Osteocyte (in vitro differentiated cells): ENCODE measurements around the gene SELPLG. TPM values are rescaled to one million over a fixed set of nuclear protein-coding genes. Genes with fewer than 3 reads are reported as not detected.

Experiments
- DNase-seq: peaks from one replicate; pipeline ENCODE4 v3.0.0; 2021; ENCODE audit warnings: mixed read lengths; ENCODE audit not compliant: unreplicated experiment; ENCODE audit errors: extremely low spot score
- H3K27ac Mint-ChIP-seq: one replicate; pipeline ENCODE4 v1.8.0; 2021; ENCODE audit warnings: mild to moderate bottlenecking, mixed read lengths; ENCODE audit not compliant: unreplicated experiment
- H3K27me3 Mint-ChIP-seq: one replicate; pipeline ENCODE4 v1.8.0; 2021; ENCODE audit warnings: mixed read lengths; ENCODE audit not compliant: unreplicated experiment
- H3K36me3 Mint-ChIP-seq: one replicate; pipeline ENCODE4 v1.8.0; 2021; ENCODE audit warnings: mixed read lengths; ENCODE audit not compliant: unreplicated experiment
- H3K4me1 Mint-ChIP-seq: one replicate; pipeline ENCODE4 v1.8.0; 2021; ENCODE audit warnings: mixed read lengths; ENCODE audit not compliant: unreplicated experiment
- H3K4me3 Mint-ChIP-seq: one replicate; pipeline ENCODE4 v1.8.0; 2021; ENCODE audit warnings: mild to moderate bottlenecking, moderate library complexity, mixed read lengths; ENCODE audit not compliant: unreplicated experiment
- H3K9me3 Mint-ChIP-seq: one replicate; pipeline ENCODE4 v1.8.0; 2021; ENCODE audit warnings: mixed read lengths; ENCODE audit not compliant: unreplicated experiment
- total RNA-seq: library from RNA; stranded (reverse); gene quantifications from 2 replicates; pipeline ENCODE4 v1.2.1, GENCODE V29; 2021
- TF ChIP-seq, protein P1 (sequence below): fragments of 200-600 bp; sonication (generic); IDR thresholded peaks from 2 replicates; pipeline ENCODE4 v1.5.0; 2021; ENCODE audit warnings: antibody characterized with exemption, mild to moderate bottlenecking, moderate library complexity

Gene SELPLG
- total RNA-seq, 1 donor from 2014 or later: 0.59 TPM

DNA sequence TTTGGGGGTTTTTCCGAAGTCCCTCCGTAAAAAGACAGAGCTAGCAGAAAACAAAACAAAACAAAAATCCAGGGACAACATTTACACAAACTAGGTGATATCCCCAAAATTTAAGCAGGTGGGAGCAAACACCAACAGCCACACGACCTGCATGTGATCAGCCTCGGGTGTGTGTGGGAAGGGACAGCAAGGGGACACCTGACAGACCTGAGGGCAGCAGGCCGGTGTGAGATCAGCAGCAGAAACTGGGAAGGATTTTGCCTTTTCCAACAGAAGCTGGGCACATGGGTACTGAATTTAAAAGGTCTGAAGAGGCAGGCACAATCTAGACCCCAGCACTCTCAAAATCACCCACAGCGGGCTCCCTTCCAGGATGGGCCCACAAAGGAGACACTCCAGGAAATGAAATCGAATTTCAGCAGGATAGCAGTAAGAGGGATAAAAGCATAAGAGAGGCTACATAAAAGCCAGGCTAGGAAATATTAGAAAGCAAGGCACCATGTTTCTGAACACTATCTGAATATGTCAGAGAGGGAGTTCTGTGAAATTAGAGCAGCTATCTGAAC lies 36.5 kb upstream of the SELPLG start:
- no peak overlapping the region for H3K4me3 Mint-ChIP-seq
- DNase-seq: no peak
- H3K36me3 Mint-ChIP-seq: peaks cover 30% of the 10 kb centered on the region

DNA sequence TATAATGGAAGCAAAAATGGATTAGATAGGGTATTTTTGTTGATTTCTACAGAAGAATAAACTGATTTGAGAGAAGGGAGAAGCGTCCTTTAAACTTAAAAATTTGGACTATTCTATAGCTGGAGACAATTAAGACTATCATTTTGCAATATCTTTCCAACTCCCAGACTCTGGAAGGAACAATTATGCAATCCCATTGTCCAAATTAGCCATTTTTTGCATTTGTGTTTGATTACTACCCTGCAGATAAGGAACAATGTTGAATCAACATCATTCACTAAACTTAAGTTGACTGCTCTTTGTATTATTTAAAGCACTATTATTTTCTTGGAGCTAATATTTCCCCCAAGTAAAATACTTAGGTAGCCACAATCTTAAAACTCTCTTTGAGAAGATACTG lies 34.8 kb upstream of the SELPLG start:
- Mint-ChIP-seq H3K27ac (peak overlapping the region; percentile 74), H3K27me3 (no peaks in the 10 kb centered on the region), H3K36me3 (peaks cover 19% of the 10 kb centered on the region), H3K4me3 (no peak overlapping the region), H3K4me1 (peaks cover 69% of the 10 kb centered on the region), H3K9me3 (no peaks in the 10 kb centered on the region)
- TF ChIP-seq, protein P1, sequence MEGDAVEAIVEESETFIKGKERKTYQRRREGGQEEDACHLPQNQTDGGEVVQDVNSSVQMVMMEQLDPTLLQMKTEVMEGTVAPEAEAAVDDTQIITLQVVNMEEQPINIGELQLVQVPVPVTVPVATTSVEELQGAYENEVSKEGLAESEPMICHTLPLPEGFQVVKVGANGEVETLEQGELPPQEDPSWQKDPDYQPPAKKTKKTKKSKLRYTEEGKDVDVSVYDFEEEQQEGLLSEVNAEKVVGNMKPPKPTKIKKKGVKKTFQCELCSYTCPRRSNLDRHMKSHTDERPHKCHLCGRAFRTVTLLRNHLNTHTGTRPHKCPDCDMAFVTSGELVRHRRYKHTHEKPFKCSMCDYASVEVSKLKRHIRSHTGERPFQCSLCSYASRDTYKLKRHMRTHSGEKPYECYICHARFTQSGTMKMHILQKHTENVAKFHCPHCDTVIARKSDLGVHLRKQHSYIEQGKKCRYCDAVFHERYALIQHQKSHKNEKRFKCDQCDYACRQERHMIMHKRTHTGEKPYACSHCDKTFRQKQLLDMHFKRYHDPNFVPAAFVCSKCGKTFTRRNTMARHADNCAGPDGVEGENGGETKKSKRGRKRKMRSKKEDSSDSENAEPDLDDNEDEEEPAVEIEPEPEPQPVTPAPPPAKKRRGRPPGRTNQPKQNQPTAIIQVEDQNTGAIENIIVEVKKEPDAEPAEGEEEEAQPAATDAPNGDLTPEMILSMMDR: no peak
- DNase-seq: no peak

More for the DNA sequence above, 36.5 kb upstream of the SELPLG start:
- Mint-ChIP-seq H3K27me3 (no peaks in the 10 kb centered on the region), H3K27ac (peak overlapping the region; percentile 84), H3K4me1 (peaks cover 53% of the 10 kb centered on the region), H3K9me3 (no peaks in the 10 kb centered on the region)
- TF ChIP-seq, protein P1: no peak

DNA sequence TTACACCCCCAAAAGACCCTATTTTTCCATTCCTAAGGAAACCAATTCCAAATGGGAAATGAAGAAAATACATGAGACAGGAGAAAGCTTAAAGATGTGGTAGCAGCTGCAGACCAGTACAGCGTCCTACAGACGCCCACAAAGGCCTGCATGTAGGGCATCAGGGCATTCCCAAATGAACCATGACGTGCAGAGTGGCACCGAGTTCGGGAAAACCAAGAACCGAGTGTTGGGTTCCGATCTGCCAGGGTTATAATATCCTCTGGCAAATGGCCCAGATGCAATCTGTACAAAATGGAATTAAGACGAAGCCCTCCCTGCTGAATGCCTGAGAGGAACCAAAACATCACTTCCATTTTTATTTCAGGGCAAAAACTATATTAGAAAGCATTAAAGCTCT lies 34.4 kb upstream of the SELPLG start:
- peaks cover 18% of the 10 kb centered on the region for H3K36me3 Mint-ChIP-seq
- H3K9me3 Mint-ChIP-seq: no peaks in the 10 kb centered on the region
- TF ChIP-seq, protein P1: no peak
- no peaks in the 10 kb centered on the region for H3K27me3 Mint-ChIP-seq
- H3K4me3 Mint-ChIP-seq: no peak overlapping the region
- peaks cover 74% of the 10 kb centered on the region for H3K4me1 Mint-ChIP-seq
- DNase-seq: no peak
- peak overlapping the region; percentile 74 for H3K27ac Mint-ChIP-seq

DNA sequence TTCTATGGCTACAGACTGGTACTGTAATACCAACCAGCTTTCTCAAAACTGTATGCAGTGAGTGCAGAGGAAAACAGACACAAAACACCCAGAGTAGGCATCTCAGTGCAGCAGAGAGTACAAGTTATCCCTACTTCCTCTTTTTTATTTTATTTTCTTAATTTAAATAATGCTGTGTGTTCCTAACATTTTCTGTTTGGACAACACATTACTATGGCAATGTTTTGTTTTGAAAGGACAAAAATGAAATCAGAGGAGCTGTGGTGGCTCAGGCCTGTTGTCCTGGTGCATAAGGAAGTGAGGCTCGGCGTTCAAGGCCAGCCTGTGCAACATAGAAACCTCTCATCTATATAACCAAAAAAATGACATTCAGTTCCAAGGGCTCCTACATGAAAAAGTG lies 33.7 kb upstream of the SELPLG start:
- no peaks in the 10 kb centered on the region for H3K9me3 Mint-ChIP-seq
- H3K4me3 Mint-ChIP-seq: no peak overlapping the region
- peaks cover 80% of the 10 kb centered on the region for H3K4me1 Mint-ChIP-seq
- no peaks in the 10 kb centered on the region for H3K27me3 Mint-ChIP-seq
- TF ChIP-seq, protein P1: no peak
- H3K36me3 Mint-ChIP-seq: peaks cover 12% of the 10 kb centered on the region
- DNase-seq: no peak
- peak overlapping the region; percentile 90 for H3K27ac Mint-ChIP-seq

DNA sequence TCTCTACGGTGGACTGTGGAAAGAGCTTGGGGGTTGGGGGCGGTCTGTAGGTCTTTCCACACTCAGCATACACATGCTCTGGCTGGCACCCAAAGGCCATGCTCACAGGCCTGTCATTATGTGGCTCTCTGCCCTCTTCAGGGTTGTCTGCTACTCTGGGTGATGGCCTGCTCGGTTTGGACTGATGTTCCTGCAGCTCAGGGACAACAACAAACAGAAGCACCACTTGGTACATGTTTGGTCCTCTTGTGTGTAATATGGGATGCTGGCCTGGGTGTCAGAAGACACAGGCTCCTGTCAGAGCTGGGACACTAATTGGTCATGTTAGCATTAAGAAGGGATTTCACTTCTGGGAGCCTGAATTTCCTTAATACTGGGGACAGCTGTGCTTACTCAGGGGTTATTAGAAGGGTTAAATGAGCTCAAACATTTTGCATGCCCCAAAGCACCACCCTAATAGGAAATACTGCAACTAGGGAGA lies 32.7 kb upstream of the SELPLG start:
- no peak for DNase-seq
- Mint-ChIP-seq H3K27me3 (no peaks in the 10 kb centered on the region), H3K9me3 (no peaks in the 10 kb centered on the region), H3K4me1 (peaks cover 82% of the 10 kb centered on the region), H3K36me3 (peaks cover 11% of the 10 kb centered on the region), H3K4me3 (no peak overlapping the region), H3K27ac (peak overlapping the region; percentile 90)
- TF ChIP-seq, protein P1: no peak
